LNCaP clone FGC (cell line): ENCODE data around the gene PRKAG2.
A peak's percentile ranks its signal among the peaks of the same experiment; 100 is the strongest.
"Not testable (repeated sequence)": the region's sequence is repeated elsewhere in the genome, so short reads cannot be mapped to it uniquely, and the experiment has no call there.

Experiments
- DNase-seq: peaks from one replicate; pipeline ENCODE4 v3.0.0-alpha.2; 2011; ENCODE audit warnings: low read depth
- H3K4me3 ChIP-seq: 2 replicates; pipeline ENCODE4 v1.5.1; 2011; ENCODE audit warnings: mild to moderate bottlenecking, low read depth, low read length, control low read depth
- CTCF ChIP-seq: IDR thresholded peaks from 2 replicates; pipeline ENCODE4 v1.5.1; 2012; ENCODE audit warnings: mild to moderate bottlenecking; ENCODE audit not compliant: control insufficient read depth, insufficient read depth; ENCODE audit errors: extremely low read depth

PRKAG2 gene

DNA sequence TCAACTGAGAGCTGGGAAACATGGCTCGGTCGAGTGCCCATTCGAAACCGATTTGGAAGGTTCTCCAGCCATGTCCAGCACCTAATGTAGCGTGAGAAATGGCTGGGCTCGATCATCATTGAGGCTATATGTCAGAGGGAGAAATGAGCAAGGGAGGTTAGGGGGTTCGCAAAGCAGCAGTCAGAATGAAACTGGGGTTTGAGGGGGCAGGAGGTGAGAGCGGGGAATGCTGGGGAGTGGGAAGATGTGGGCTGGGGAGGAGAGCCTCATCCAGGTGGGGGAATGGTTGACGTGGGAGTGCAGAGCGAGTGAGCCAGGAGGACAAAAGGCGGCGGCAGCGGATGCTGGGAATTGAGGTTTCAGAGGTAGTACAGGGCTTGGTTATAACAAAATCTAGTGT lies 44.5 kb upstream of the PRKAG2 start:
- H3K4me3 ChIP-seq, result no peak overlapping the region
- TF ChIP-seq CTCF, result no peak
- DNase-seq, result no peak

DNA sequence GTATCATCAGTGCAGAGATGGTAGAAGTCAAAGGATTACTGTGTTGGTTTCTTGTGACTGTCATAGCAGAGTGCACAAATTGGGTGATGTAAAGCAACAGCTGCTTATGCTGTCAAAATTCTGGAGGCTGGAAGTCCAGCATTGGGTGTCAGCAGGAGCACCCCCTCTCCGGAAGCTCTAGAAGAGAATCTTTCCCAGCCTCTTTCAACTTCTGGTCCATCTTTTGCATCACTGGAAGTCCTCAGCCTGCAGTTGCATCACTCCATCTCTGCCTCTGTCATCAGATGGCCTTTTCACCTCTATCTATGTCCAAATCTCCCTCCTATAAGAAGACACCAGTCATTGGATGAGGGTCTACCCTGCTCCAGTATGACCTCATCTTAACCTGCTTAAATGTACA lies 43.6 kb upstream of the PRKAG2 start:
- DNase-seq, result no peak
- no peak for TF ChIP-seq CTCF
- no peak overlapping the region for H3K4me3 ChIP-seq

GRCh38 chr7:151919595-151919994 lies 42.7 kb upstream of the PRKAG2 start:
- no peak overlapping the region for H3K4me3 ChIP-seq
- no peak for DNase-seq
- TF ChIP-seq CTCF, result no peak

DNA sequence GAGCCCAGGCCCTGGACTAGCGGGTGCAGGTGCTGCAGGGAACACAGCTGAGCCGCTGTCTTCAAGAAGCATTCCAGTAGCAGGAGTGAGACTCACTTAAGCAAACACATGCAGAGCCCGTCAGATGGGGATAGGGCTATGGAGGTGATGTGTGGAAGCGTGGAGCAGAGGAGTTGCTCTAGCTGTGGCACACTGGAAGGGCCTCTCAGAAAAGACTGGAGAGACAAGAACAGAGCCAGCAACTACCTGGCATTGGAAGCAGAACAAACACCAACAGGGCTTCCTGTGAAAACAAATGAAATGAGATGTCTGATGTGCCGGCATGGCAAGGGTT lies 41.6 kb upstream of the PRKAG2 start:
- DNase-seq, result peak; percentile 50
- TF ChIP-seq CTCF, result no peak
- no peak overlapping the region for H3K4me3 ChIP-seq

DNA sequence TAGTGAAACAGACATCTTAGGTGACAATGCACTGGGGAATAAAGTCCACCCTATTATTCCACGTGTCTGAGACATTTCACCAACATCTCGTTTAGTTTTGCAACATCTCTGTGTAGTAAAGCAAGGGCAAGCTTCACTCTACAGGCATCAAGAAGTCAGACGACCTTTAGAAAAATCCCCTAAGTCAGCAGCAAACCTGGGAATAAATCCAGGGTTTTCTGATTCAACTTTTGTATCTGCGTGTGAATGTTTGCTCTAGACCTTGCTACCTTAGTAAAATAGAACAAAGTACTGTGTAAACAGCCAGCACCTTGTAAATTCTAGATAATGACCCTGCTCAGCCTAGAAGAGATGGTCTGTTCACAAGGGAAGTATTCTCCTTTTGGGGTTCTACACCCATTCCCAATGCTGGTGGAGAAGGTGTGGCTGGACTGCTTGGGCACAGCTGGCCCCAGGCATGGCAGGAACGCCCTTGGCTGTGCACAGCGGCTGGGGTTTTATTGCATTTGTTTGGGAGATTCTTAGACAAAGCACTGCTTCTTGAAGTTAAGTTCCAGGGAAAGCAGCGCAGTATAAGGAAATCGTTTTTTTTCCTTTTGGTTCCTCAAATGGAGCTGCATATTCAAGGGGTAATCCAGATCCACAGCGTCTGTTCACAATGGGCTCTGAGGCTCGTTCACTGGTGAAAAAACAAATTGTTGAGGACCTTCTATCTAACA lies 41.0 kb upstream of the PRKAG2 start:
- H3K4me3 ChIP-seq, result peak overlapping the region; percentile 8; the same call in 1 of the 2 replicates
- DNase-seq, result peak; percentile 86

GRCh38 chr7:151914051-151914450 lies 37.1 kb upstream of the PRKAG2 start:
- DNase-seq, result no peak
- no peak overlapping the region for H3K4me3 ChIP-seq
- TF ChIP-seq CTCF, result no peak

More for the DNA sequence above, 41.0 kb upstream of the PRKAG2 start:
- TF ChIP-seq CTCF, result no peak

- H3K4me3 ChIP-seq, DNase-seq: not testable (repeated sequence)
Measured at GRCh38 chr7:151910655-151911054, 33.7 kb upstream of the PRKAG2 start.

DNA sequence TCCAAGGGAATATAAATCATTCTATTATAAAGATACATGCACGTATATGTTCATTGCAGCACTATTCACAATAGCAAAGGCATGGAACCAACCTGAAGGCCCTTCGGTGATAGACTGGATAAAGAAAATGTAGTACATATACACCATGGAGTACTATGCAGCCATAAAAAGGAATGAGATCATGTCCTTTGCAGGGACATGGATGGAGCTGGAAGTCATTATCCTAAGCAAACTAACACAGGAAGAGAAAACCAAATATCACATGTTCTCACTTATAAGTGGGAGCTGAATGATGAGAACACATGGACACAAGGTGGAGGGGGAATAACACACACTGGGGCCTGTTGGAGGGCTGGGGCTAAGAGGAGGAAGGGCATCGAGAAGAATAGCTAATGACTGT lies 30.2 kb upstream of the PRKAG2 start:
- not testable (repeated sequence) for DNase-seq, H3K4me3 ChIP-seq
